ENCODE data around the gene MDH1B.

- TF ChIP-seq CTCF (IDR thresholded peaks at IDR 0.05) (no peak), POLR2A (IDR thresholded peaks at IDR 0.05) (no peak)
Observed at GRCh38 chr2:206792645-206793044, 27.5 kb upstream of the MDH1B start.
